Tibial nerve (tissue), 4 donors: ENCODE measurements around the gene NADK.

ENCODE experiments used
- EP300 ChIP-seq, 2 donors: sonication (generic); formaldehyde crosslinking; IDR thresholded peaks; one replicate each; pipeline ENCODE4 v1.6.1; 2017; ENCODE audit warnings: antibody characterized with exemption in 2 of 2, mild to moderate bottlenecking in 1 of 2
- POLR2A ChIP-seq, 2 donors: fragments of 450-650 bp; IDR thresholded peaks; one replicate each; pipeline ENCODE4 v1.6.1; 2017; ENCODE audit warnings: antibody characterized with exemption in 2 of 2, mild to moderate bottlenecking in 2 of 2, moderate library complexity in 2 of 2
- TF ChIP-seq, protein P1 (sequence below), 5 experiments: fragments of 200-600 bp in 3 of 5; fragments of 450-650 bp in 2 of 5; sonication (generic) in 3 of 5; IDR thresholded peaks; one replicate each; pipeline ENCODE4 v1.5.1; 2016 to 2019; ENCODE audit warnings: antibody characterized with exemption in 5 of 5, mild to moderate bottlenecking in 3 of 5, moderate library complexity in 2 of 5

DNA sequence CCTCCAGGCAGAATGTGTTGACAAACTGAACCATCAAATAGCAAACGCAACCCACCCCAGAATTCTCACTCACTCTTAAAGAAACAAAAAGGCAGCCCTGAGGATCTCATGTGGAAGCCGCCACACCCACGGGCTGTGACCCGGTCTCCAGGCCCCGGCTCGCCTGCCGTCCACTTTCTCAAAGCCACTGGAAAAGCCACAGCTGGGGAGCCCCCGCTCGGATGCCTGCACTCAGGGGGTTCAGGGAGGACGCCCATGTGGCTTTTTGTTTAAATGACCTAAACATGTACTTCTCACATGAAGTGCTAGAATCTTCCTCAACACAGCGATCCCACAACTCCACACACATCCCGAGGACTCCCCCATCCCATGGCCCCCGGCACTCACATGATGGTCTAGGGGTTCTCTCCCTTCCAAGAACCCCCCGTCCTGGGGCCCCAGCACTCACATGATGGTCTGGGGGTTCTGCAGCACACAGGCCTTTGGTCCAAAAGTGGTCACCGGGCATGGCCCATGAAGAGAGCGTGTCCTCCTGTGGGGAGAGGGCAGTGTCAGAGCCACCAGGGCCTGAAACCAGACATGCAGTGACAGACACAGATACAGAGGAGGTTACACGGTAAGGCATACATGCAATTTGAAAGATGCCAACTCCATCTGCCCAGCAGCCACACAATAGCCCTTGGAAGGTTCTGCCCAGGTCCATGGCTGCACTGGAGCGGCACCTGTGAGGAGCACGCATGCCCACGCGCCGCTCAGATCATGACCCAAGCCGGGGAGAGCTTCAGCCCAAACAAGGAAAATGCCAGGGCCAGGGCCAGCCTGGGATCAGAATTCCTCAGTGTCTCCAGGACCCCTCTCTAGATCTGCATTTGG is 16.5 kb downstream of the NADK start:
- TF ChIP-seq, protein P1, sequence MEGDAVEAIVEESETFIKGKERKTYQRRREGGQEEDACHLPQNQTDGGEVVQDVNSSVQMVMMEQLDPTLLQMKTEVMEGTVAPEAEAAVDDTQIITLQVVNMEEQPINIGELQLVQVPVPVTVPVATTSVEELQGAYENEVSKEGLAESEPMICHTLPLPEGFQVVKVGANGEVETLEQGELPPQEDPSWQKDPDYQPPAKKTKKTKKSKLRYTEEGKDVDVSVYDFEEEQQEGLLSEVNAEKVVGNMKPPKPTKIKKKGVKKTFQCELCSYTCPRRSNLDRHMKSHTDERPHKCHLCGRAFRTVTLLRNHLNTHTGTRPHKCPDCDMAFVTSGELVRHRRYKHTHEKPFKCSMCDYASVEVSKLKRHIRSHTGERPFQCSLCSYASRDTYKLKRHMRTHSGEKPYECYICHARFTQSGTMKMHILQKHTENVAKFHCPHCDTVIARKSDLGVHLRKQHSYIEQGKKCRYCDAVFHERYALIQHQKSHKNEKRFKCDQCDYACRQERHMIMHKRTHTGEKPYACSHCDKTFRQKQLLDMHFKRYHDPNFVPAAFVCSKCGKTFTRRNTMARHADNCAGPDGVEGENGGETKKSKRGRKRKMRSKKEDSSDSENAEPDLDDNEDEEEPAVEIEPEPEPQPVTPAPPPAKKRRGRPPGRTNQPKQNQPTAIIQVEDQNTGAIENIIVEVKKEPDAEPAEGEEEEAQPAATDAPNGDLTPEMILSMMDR (IDR thresholded peaks at IDR 0.05) = no peak
- TF ChIP-seq EP300 (IDR thresholded peaks at IDR 0.05) (no peak), POLR2A (IDR thresholded peaks at IDR 0.05) (no peak)
